Measurements from ENCODE around the gene CHCHD10. TPM values are rescaled to one million over a fixed set of nuclear protein-coding genes. Genes with fewer than 3 reads are reported as not detected.

The CHCHD10 gene
- total and polyA plus RNA-seq, 2 of the 13 experiments (the other 11 are each of a cell fraction or from before 2014, with no cell fraction given) = 37.0 to 62.8 TPM

- TF ChIP-seq ZBTB25 (CRISPR knock-in tag; IDR thresholded peaks at IDR 0.05) = no peak
- no peak; the same call in 1 of the 2 replicates for TF ChIP-seq ERF (CRISPR knock-in tag; IDR thresholded peaks at IDR 0.05)
- TF ChIP-seq ZBTB14 (CRISPR knock-in tag; IDR thresholded peaks at IDR 0.05) = peak; percentile 96
- peak; percentile 15 for TF ChIP-seq SKI (IDR thresholded peaks at IDR 0.05; ENCODE audit: partially characterized antibody)
- no peak for TF ChIP-seq ZNF549 (CRISPR knock-in tag; IDR thresholded peaks at IDR 0.05)
- no peak for TF ChIP-seq SCMH1 (CRISPR knock-in tag; IDR thresholded peaks at IDR 0.05; ENCODE audit: borderline replicate concordance)
- no peak for TF ChIP-seq RCOR2 (CRISPR knock-in tag; IDR thresholded peaks at IDR 0.05)
- TF ChIP-seq SMARCE1 (IDR thresholded peaks at IDR 0.05; ENCODE audit: borderline replicate concordance) = no peak
- TF ChIP-seq ZMYM4 (CRISPR knock-in tag; IDR thresholded peaks at IDR 0.05) = peak; percentile 45; the same call in 1 of the 2 replicates
- TF ChIP-seq CENPBD1 (CRISPR knock-in tag; IDR thresholded peaks at IDR 0.05; ENCODE audit: borderline replicate concordance, low read depth) = no peak
- peak; percentile 22; the same call in 1 of the 2 replicates for TF ChIP-seq NCOR1 (IDR thresholded peaks at IDR 0.05; ENCODE audit: borderline replicate concordance, low read length)
- no peak for TF ChIP-seq ZNF510 (CRISPR knock-in tag; IDR thresholded peaks at IDR 0.05; ENCODE audit: low read depth)
- TF ChIP-seq ARID3A (IDR thresholded peaks at IDR 0.05; ENCODE audit: low read depth, low read length) = no peak
- TF ChIP-seq RFX1 (IDR thresholded peaks at IDR 0.05) = no peak
- no peak for TF ChIP-seq ZNF775 (CRISPR knock-in tag; IDR thresholded peaks at IDR 0.05; ENCODE audit: borderline replicate concordance)
- 0 out of 2 replicates have a peak, but pooled peaks have one; percentile 43 for TF ChIP-seq ZBTB3 (CRISPR knock-in tag; IDR thresholded peaks at IDR 0.05; ENCODE audit: borderline replicate concordance, low read depth)
- TF ChIP-seq CHD2 (IDR thresholded peaks at IDR 0.05; ENCODE audit: low read depth, low read length) = no peak
- TF ChIP-seq SMARCC2 (IDR thresholded peaks at IDR 0.05) = no peak
- TF ChIP-seq KLF11 (CRISPR knock-in tag; IDR thresholded peaks at IDR 0.05) = no peak
- TF ChIP-seq CC2D1A (CRISPR knock-in tag; IDR thresholded peaks at IDR 0.05) = no peak
- TF ChIP-seq ZNF230 (CRISPR knock-in tag; IDR thresholded peaks at IDR 0.05) = no peak
These were observed 19.2 kb upstream of the CHCHD10 start, which contains the start of gene SMARCB1 (continued) for GRCh38 chr22:23786752-23787599.
